Measurements from ENCODE around the gene MSH2.

DNA sequence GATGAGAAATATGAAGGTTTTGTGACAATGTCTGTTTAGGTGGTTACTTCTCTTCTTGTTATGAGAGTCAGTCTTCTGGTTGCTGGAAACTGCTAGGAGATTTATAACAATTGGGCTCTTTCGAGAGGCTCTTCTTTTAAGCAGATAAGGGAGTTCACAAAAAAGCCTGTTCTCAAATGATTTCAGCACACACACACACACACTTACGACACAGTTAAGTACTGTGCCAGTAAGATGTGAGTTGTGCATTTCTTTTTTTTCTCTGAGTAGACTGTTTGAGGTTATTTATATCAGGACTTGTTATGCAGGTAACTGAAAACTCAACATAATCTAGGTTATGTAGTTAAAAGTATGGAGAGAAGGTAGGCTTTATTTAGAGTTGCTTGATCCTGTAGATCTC, 49.8 kb downstream of the MSH2 start:
- TF ChIP-seq POLR2A (IDR thresholded peaks at IDR 0.05; ENCODE audit: low read length) (no peak), GATA1 (IDR thresholded peaks at IDR 0.05; ENCODE audit: low read depth, low read length) (no peak)

Measured in erythroblast (primary cell).